ENCODE measurements around the gene FETUB.
"Not testable (repeated sequence)": the region's sequence is repeated elsewhere in the genome, so short reads cannot be mapped to it uniquely, and the experiment has no call there.

FETUB gene

DNA sequence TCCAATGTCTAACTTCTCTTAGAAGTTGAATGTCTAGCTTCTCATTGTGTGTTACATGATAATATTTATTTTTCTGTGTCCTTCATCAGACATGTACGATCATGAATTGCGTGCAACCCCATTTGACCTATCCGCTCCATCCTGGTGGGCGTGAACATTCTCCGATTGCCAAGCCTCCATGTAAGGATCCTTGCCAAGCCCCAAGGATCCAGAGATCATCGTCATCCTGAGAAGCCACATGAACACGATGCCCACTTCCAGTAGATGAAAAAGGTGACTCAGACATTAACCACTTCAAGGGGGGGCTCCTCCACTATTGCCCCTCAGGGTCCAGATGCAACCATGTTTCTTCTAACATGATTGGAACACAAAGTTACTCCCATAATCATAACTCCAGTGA is 51.5 kb downstream of the FETUB start:
- TF ChIP-seq CTCF (IDR thresholded peaks at IDR 0.05; ENCODE audit: insufficient read depth, missing control alignments), result no peak
- FAIRE-seq, result no peak
- no peak for DNase-seq (ENCODE audit: insufficient read length, low spot score)

- TF ChIP-seq CTCF (IDR thresholded peaks at IDR 0.05; ENCODE audit: insufficient read depth, missing control alignments), result no peak
- DNase-seq (ENCODE audit: insufficient read length, low spot score) (no peak), FAIRE-seq (no peak)
Observed at GRCh38 chr3:186693843-186694242, 53.6 kb downstream of the FETUB start.

GRCh38 chr3:186694288-186695032 is 54.3 kb downstream of the FETUB start:
- FAIRE-seq (no peak), DNase-seq (ENCODE audit: insufficient read length, low spot score) (no peak)
- no peak for TF ChIP-seq CTCF (IDR thresholded peaks at IDR 0.05; ENCODE audit: insufficient read depth, missing control alignments)

DNA sequence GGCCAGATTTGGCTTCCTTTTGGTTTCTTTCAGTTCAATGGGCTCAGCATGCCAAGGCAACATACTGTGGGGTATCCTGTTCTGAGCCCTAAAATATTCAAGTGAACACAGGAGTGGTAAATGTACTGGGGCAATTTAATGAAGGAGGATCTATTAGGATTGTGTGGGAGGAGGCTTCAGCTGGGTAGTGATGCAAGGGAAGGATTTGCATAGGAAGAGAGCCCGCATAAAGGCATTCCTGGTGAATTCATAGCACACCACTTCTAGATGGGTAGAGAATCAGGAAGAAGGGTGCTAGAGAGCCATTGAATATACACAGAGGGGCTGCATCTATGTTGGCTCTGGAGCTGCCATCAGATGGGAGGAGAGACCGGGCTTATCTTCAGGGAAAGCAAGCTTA is 56.3 kb downstream of the FETUB start:
- TF ChIP-seq CTCF (IDR thresholded peaks at IDR 0.05; ENCODE audit: insufficient read depth, missing control alignments), result no peak
- no peak for DNase-seq (ENCODE audit: insufficient read length, low spot score)
- FAIRE-seq, result no peak

DNA sequence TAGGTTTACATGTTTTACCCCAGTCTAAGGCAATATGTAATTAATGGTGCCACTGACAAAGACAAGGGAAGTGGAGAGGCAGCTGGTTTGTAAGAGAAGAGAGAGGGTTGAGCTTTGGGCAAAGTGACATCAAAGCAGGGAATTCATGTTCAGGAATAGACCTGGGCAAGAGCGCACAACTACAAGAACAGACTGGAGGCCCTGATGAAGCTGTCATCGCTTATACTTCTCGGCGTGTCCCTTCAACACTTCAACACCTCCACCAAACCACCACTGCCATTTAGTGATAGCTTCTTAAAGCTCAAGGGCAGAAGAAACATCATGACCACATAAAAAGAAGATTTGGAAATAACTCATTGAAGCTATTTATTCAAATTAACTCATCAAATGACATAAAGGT is 57.3 kb downstream of the FETUB start:
- FAIRE-seq (no peak), DNase-seq (ENCODE audit: insufficient read length, low spot score) (no peak)
- no peak for TF ChIP-seq CTCF (IDR thresholded peaks at IDR 0.05; ENCODE audit: insufficient read depth, missing control alignments)

- FAIRE-seq (no peak), DNase-seq (ENCODE audit: insufficient read length, low spot score) (no peak)
- TF ChIP-seq CTCF (IDR thresholded peaks at IDR 0.05; ENCODE audit: insufficient read depth, missing control alignments), result no peak
Observed at GRCh38 chr3:186700267-186700666, 60.1 kb downstream of the FETUB start.

GRCh38 chr3:186702451-186702850 is 62.3 kb downstream of the FETUB start:
- DNase-seq (ENCODE audit: insufficient read length, low spot score); FAIRE-seq: not testable (repeated sequence)

Measured in D721Med (cell line).